HG03432 (cell line): ENCODE data around the gene PDE6C.
"Not testable (repeated sequence)": the region's sequence is repeated elsewhere in the genome, so short reads cannot be mapped to it uniquely, and the experiment has no call there.

ENCODE experiments used
- ATAC-seq: cut with Tn5 transposase; IDR thresholded peaks from one replicate; pipeline ENCODE4 v1.9.1; 2021; ENCODE audit warnings: mild to moderate bottlenecking, moderate library complexity; ENCODE audit not compliant: unreplicated experiment

Gene PDE6C

GRCh38 chr10:93629647-93630305 lies 17.4 kb downstream of the PDE6C start:
- ATAC-seq: no peak

- no peak for ATAC-seq
Measured at GRCh38 chr10:93630625-93631557, 18.6 kb downstream of the PDE6C start.

GRCh38 chr10:93639791-93640190 lies 27.5 kb downstream of the PDE6C start:
- no peak for ATAC-seq

- no peak for ATAC-seq
Measured at GRCh38 chr10:93652857-93653256, 40.5 kb downstream of the PDE6C start.

GRCh38 chr10:93654201-93654600 lies 41.9 kb downstream of the PDE6C start:
- ATAC-seq: no peak

GRCh38 chr10:93656155-93656554 lies 43.8 kb downstream of the PDE6C start:
- ATAC-seq: no peak

GRCh38 chr10:93657757-93658156 lies 45.4 kb downstream of the PDE6C start:
- ATAC-seq: no peak

GRCh38 chr10:93666030-93666429 lies 53.7 kb downstream of the PDE6C start:
- ATAC-seq: no peak

- ATAC-seq: no peak
Measured at GRCh38 chr10:93667795-93668194, 55.5 kb downstream of the PDE6C start.

- ATAC-seq: no peak
Measured at GRCh38 chr10:93670372-93670771, 58.0 kb downstream of the PDE6C start.

GRCh38 chr10:93671042-93671441 lies 58.7 kb downstream of the PDE6C start:
- no peak for ATAC-seq

- no peak for ATAC-seq
Measured at GRCh38 chr10:93672022-93672678, 59.8 kb downstream of the PDE6C start.

- no peak for ATAC-seq
Measured at GRCh38 chr10:93672890-93673289, 60.6 kb downstream of the PDE6C start.

- no peak for ATAC-seq
Measured at GRCh38 chr10:93673791-93674190, 61.5 kb downstream of the PDE6C start.

- ATAC-seq: no peak
Measured at GRCh38 chr10:93678386-93678785, 66.0 kb downstream of the PDE6C start.

GRCh38 chr10:93678805-93679587 lies 66.7 kb downstream of the PDE6C start:
- no peak for ATAC-seq

- no peak for ATAC-seq
Measured at GRCh38 chr10:93680412-93681047, 68.2 kb downstream of the PDE6C start.

GRCh38 chr10:93687737-93688136 lies 75.4 kb downstream of the PDE6C start:
- no peak for ATAC-seq

GRCh38 chr10:93695740-93696139 lies 83.4 kb downstream of the PDE6C start:
- ATAC-seq: no peak

GRCh38 chr10:93696582-93696981 lies 84.2 kb downstream of the PDE6C start:
- ATAC-seq: not testable (repeated sequence)
